HCT116 (cell line): ENCODE data around the gene ALPL. TPM values are rescaled to one million over a fixed set of nuclear protein-coding genes. Genes with fewer than 3 reads are reported as not detected.

Source experiments
- ATAC-seq: fragments of 200-7000 bp; cut with Tn5 transposase; 2 replicates; pipeline ENCODE4 v1.9.1; 2020; ENCODE audit warnings: mild to moderate bottlenecking, moderate library complexity
- BruUV-seq: library from RNA; stranded (reverse); fragments of 400-500 nt; replicated peaks from 2 replicates; lab custom pipeline; 2021; lab: Mats Ljungman, UMichigan
- CTCF ChIA-PET: fragments of 300-600 bp; sonication (Branson Sonifier 250); formaldehyde crosslinking; loops from one replicate; lab custom pipeline; 2021; ENCODE audit warnings: antibody characterized with exemption; lab: Charles Lee
- POLR2A ChIA-PET: fragments of 300-600, 350-600 bp; sonication (Branson Sonifier 250); formaldehyde crosslinking; loops from one replicate; lab custom pipeline; 2021; ENCODE audit warnings: antibody characterized with exemption; lab: Charles Lee
- RAD21 ChIA-PET, 2 experiments: fragments of 300-600 bp; sonication (Branson Sonifier 250); formaldehyde crosslinking; loops; one replicate each; lab custom pipeline; 2023; ENCODE audit warnings: low total read pairs in 2 of 2; ENCODE audit not compliant: uncharacterized antibody in 2 of 2, unreplicated experiment in 2 of 2, low non-redundant PET in 1 of 2; lab: Charles Lee
- DNase-seq: peaks from one replicate; pipeline ENCODE4 v3.0.0-alpha.2; 2010; ENCODE audit warnings: low read depth, low spot score
- H2AFZ ChIP-seq: fragments of 200-600 bp; shearing (Covaris generic), sonication (generic); 2 replicates; pipeline ENCODE4 v1.6.1; 2017; ENCODE audit warnings: low read depth, mixed run types, mixed read lengths, antibody characterized with exemption, low read length; ENCODE audit not compliant: poor library complexity, severe bottlenecking
- H3K27ac ChIP-seq: 2 replicates; pipeline ENCODE4 v1.5.1; 2012; ENCODE audit warnings: low read depth, low read length
- H3K27me3 ChIP-seq: fragments of 200-600 bp; sonication (generic); 2 replicates; pipeline ENCODE4 v1.6.1; 2016; ENCODE audit warnings: mixed run types, low read length, mixed read lengths; ENCODE audit not compliant: insufficient read depth
- H3K36me3 ChIP-seq, 2 experiments: fragments of 200-500 bp in 1 of 2; fragments of 200-600 bp in 1 of 2; sonication (Bioruptor generic) in 1 of 2; sonication (generic) in 1 of 2; 2 replicates each; pipeline versions ENCODE4 v1.5.1 to v1.6.1; 2014 to 2016; ENCODE audit warnings: low read length in 2 of 2, inconsistent platforms in 1 of 2, mixed read lengths in 1 of 2, mixed run types in 1 of 2; ENCODE audit not compliant: insufficient read depth in 2 of 2, control insufficient read depth in 1 of 2
- H3K4me1 ChIP-seq, 2 experiments: fragments of 200-600 bp in 1 of 2; sonication (generic) in 1 of 2; 2 replicates each; pipeline versions ENCODE4 v1.5.1 to v1.6.1; 2012 to 2017; ENCODE audit warnings: low read length in 2 of 2, inconsistent platforms in 1 of 2, mild to moderate bottlenecking in 1 of 2, mixed read lengths in 1 of 2, mixed run types in 1 of 2, moderate library complexity in 1 of 2; ENCODE audit not compliant: insufficient read depth in 2 of 2, control insufficient read depth in 1 of 2
- H3K4me2 ChIP-seq: fragments of 200-600 bp; sonication (generic); 2 replicates; pipeline ENCODE4 v1.6.1; 2017; ENCODE audit warnings: mixed run types, low read length, mixed read lengths
- H3K4me3 ChIP-seq, 2 experiments: fragments of 200-600 bp in 1 of 2; sonication (generic) in 1 of 2; replicated peaks in 1 of 2; 2 replicates each; pipeline ENCODE4 v1.5.1; 2011 to 2016; ENCODE audit warnings: low read length in 2 of 2, control low read depth in 1 of 2, low read depth in 1 of 2, mild to moderate bottlenecking in 1 of 2, mixed read lengths in 1 of 2, mixed run types in 1 of 2
- H3K79me2 ChIP-seq: fragments of 200-600 bp; sonication (generic); 2 replicates; pipeline ENCODE4 v1.6.1; 2017; ENCODE audit warnings: mild to moderate bottlenecking, mixed run types, low read length, moderate library complexity, mixed read lengths; ENCODE audit not compliant: insufficient read depth
- H3K9ac ChIP-seq: fragments of 200-600 bp; sonication (generic); 2 replicates; pipeline ENCODE4 v1.6.1; 2016; ENCODE audit warnings: low read length, mixed read lengths
- H3K9me2 ChIP-seq: fragments of 200-600 bp; sonication (generic), shearing (Covaris generic); 2 replicates; pipeline ENCODE4 v1.6.1; 2017; ENCODE audit warnings: mixed run types, mild to moderate bottlenecking, moderate library complexity; ENCODE audit not compliant: insufficient read depth
- H3K9me3 ChIP-seq, 2 experiments: fragments of 200-500 bp in 1 of 2; fragments of 200-600 bp in 1 of 2; sonication (Bioruptor generic) in 1 of 2; sonication (generic) in 1 of 2; 2 replicates each; pipeline ENCODE4 v1.6.1; 2014 to 2017; ENCODE audit warnings: low read length in 2 of 2, mixed read lengths in 2 of 2, inconsistent platforms in 1 of 2, low read depth in 1 of 2, mild to moderate bottlenecking in 1 of 2, mixed run types in 1 of 2, moderate library complexity in 1 of 2; ENCODE audit not compliant: control insufficient read depth in 1 of 2, insufficient read depth in 1 of 2
- H4K20me1 ChIP-seq: fragments of 200-600 bp; sonication (generic), shearing (Covaris generic); 2 replicates; pipeline ENCODE4 v1.6.1; 2017; ENCODE audit warnings: mixed run types, mild to moderate bottlenecking, moderate library complexity; ENCODE audit not compliant: insufficient read depth
- ATF3 ChIP-seq: IDR thresholded peaks from 2 replicates; pipeline ENCODE4 v1.6.1; 2012
- CBX3 ChIP-seq: IDR thresholded peaks from 2 replicates; pipeline ENCODE4 v1.6.1; 2012; ENCODE audit warnings: low read depth
- CEBPB ChIP-seq: IDR thresholded peaks from 2 replicates; pipeline ENCODE4 v1.6.1; 2012; ENCODE audit warnings: low read depth
- CTCF ChIP-seq, 3 experiments: fragments of 200-600 bp in 1 of 3; sonication (generic) in 1 of 3; IDR thresholded peaks in 2 of 3; conservative IDR thresholded peaks in 1 of 3; 2 replicates each; pipeline ENCODE4 v1.5.1; 2012 to 2017; ENCODE audit warnings: low read depth in 2 of 3, low read length in 2 of 3, antibody characterized with exemption in 1 of 3, borderline replicate concordance in 1 of 3, control low read depth in 1 of 3, mild to moderate bottlenecking in 1 of 3, mixed read lengths in 1 of 3, mixed run types in 1 of 3, moderate library complexity in 1 of 3; ENCODE audit not compliant: insufficient read depth in 1 of 3
- ELF1 ChIP-seq: IDR thresholded peaks from 2 replicates; pipeline ENCODE4 v1.6.1; 2012; ENCODE audit warnings: low read depth, borderline replicate concordance
- EZH2 ChIP-seq: fragments of 200-600 bp; sonication (generic); IDR thresholded peaks from 2 replicates; pipeline ENCODE4 v1.6.1; 2017; ENCODE audit warnings: antibody characterized with exemption, mixed run types
- JUND ChIP-seq: IDR thresholded peaks from 2 replicates; pipeline ENCODE4 v1.6.1; 2012
- MAX ChIP-seq: IDR thresholded peaks from 2 replicates; pipeline ENCODE4 v1.6.1; 2012
- POLR2A ChIP-seq: IDR thresholded peaks from 2 replicates; pipeline ENCODE4 v1.7.0; 2011; ENCODE audit warnings: borderline replicate concordance; ENCODE audit not compliant: insufficient read depth, insufficient read length; ENCODE audit errors: extremely low read depth
- POLR2AphosphoS5 ChIP-seq: IDR thresholded peaks from 2 replicates; pipeline ENCODE4 v1.6.1; 2011; ENCODE audit warnings: mild to moderate bottlenecking, low read depth, low read length, moderate library complexity
- RAD21 ChIP-seq: IDR thresholded peaks from 2 replicates; pipeline ENCODE4 v1.6.1; 2012; ENCODE audit warnings: low read depth, mild to moderate bottlenecking
- SP1 ChIP-seq: IDR thresholded peaks from 2 replicates; pipeline ENCODE4 v1.6.1; 2012; ENCODE audit warnings: low read depth
- SRF ChIP-seq: IDR thresholded peaks from 2 replicates; pipeline ENCODE4 v1.6.1; 2012; ENCODE audit warnings: low read depth
- TCF7L2 ChIP-seq: IDR thresholded peaks from 2 replicates; pipeline ENCODE4 v1.7.0; 2011; ENCODE audit warnings: borderline replicate concordance, inconsistent platforms; ENCODE audit not compliant: insufficient read depth, insufficient read length; ENCODE audit errors: extremely low read depth
- YY1 ChIP-seq: IDR thresholded peaks from 2 replicates; pipeline ENCODE4 v1.6.1; 2011; ENCODE audit warnings: low read length, low read depth, moderate library complexity, mild to moderate bottlenecking; ENCODE audit not compliant: insufficient replicate concordance; ENCODE audit errors: extremely low read depth
- ZFX ChIP-seq: fragments of 450-650 bp; IDR thresholded peaks from 2 replicates; pipeline ENCODE4 v1.6.1; 2017
- intact Hi-C: fragments of 100-400 bp; cut with micrococcal nuclease; formaldehyde crosslinking; loops from 2 replicates; pipeline ENCODE4 v1.10.0; 2022
- total RNA-seq: library from RNA; stranded (reverse); gene quantifications from one replicate; pipeline ENCODE4 v1.2.1, GENCODE V29; 2021; ENCODE audit not compliant: unreplicated experiment

Gene ALPL
- total RNA-seq, 1 experiment from 2014 or later: 0.61 TPM

- ChIA-PET POLR2A (no interaction called here), RAD21 (no interaction called here), CTCF (interaction anchor here (0.7 to 0.9 kb wide), 2 partner anchors 49 to 167 kb away, joined by 3 read pairs; no protein-coding TSS in a partner anchor)
- Histone ChIP-seq H2AFZ (no peak overlapping the region), H4K20me1 (no peaks in the 10 kb centered on the region), H3K9ac (no peak overlapping the region), H3K27me3 (no peaks in the 10 kb centered on the region), H3K9me3 (no peaks in the 10 kb centered on the region), H3K27ac (no peak overlapping the region), H3K4me3 (no peak overlapping the region), H3K4me1 (peaks cover 0 to 6% of the 10 kb centered on the region in 2 experiments; a peak in 2 of 4 replicates), H3K79me2 (no peaks in the 10 kb centered on the region), H3K9me2 (no peaks in the 10 kb centered on the region), H3K36me3 (no peaks in the 10 kb centered on the region), H3K4me2 (no peak overlapping the region)
- intact Hi-C loops: no loop called here
- no peak for ATAC-seq
- DNase-seq: no peak
- TF ChIP-seq POLR2AphosphoS5: no peak
- TF ChIP-seq ELF1: no peak
- TF ChIP-seq MAX: no peak
- TF ChIP-seq YY1: no peak
- TF ChIP-seq RAD21: no peak
- TF ChIP-seq CTCF (IDR thresholded peaks at IDR 0.05 in 2 of 3, conservative IDR thresholded peaks at IDR 0.05 in 1 of 3; ENCODE audit: borderline replicate concordance in 1 of 3, insufficient read depth in 1 of 3, low read depth in 2 of 3, low read length in 2 of 3): no peak
- TF ChIP-seq TCF7L2: no peak
- TF ChIP-seq SRF: no peak
- TF ChIP-seq CBX3: no peak
- no peak for TF ChIP-seq ZFX
- no peak for TF ChIP-seq SP1
- no peak for TF ChIP-seq EZH2
- no peak for TF ChIP-seq CEBPB
- TF ChIP-seq POLR2A: no peak
- no peak for TF ChIP-seq ATF3
- no peak for TF ChIP-seq JUND
- BruUV-seq: no TSS peak
Observed at GRCh38 chr1:21537511-21537931, 28.3 kb downstream of the ALPL start.
